ENCODE data around the gene MPL.
A peak's percentile ranks its signal among the peaks of the same experiment; 100 is the strongest.
"Not testable (repeated sequence)": the region's sequence is repeated elsewhere in the genome, so short reads cannot be mapped to it uniquely, and the experiment has no call there.

Gene MPL

GRCh38 chr1:43398227-43398626 lies 60.6 kb downstream of the MPL start:
- DNase-seq: peak; percentile 40 to 72
- TF ChIP-seq GATA1 (IDR thresholded peaks at IDR 0.05; ENCODE audit: low read depth, low read length): no peak
- no peak for TF ChIP-seq POLR2A (IDR thresholded peaks at IDR 0.05; ENCODE audit: low read length)

DNA sequence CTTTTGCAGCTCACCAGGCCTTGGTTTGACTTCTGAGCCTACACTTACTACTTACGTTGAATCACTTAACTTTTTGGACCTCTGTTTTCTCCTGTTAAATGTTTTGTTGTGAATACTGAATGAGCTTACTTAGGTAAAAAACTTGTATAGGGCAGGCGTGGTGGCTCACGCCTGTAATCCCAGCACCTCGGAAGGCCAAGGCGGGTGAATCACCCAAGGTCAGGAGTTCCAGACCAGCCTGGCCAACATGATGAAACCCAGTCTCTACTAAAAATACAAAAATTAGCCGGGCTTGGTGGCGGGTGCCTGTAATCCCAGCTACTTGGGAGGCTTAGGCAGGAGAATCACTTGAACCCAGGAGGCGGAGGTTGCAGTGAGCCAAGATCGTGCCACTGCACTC lies 62.8 kb downstream of the MPL start:
- not testable (repeated sequence) for DNase-seq

GRCh38 chr1:43402089-43402865 lies 64.7 kb downstream of the MPL start:
- TF ChIP-seq GATA1 (IDR thresholded peaks at IDR 0.05; ENCODE audit: low read depth, low read length) (no peak), POLR2A (IDR thresholded peaks at IDR 0.05; ENCODE audit: low read length) (no peak)

More at GRCh38 chr1:43402089-43402865, 64.7 kb downstream of the MPL start:
- peak; percentile 52 to 72 for DNase-seq
